SK-N-SH (cell line): Measurements from ENCODE around the gene RASA3. TPM values are rescaled to one million over a fixed set of nuclear protein-coding genes. Genes with fewer than 3 reads are reported as not detected.

Source experiments
- CTCF ChIA-PET: fragments of 300-600, 350-600 bp; formaldehyde crosslinking; extraction: SDS; loops from one replicate; lab custom pipeline; 2021; lab: Yijun Ruan, JAX
- POLR2A ChIA-PET: fragments of 350-600 bp; sonication (Branson Sonifier 250); formaldehyde crosslinking; extraction: SDS; loops from one replicate; lab custom pipeline; 2020; ENCODE audit warnings: antibody characterized with exemption, inconsistent platforms; lab: Yijun Ruan, JAX
- DNase-seq: peaks from one replicate; pipeline ENCODE4 v3.0.0; 2012
- H2AFZ ChIP-seq: fragments of 200-600 bp; sonication (generic); 2 replicates; pipeline ENCODE4 v1.8.1; 2016; ENCODE audit warnings: antibody characterized with exemption, mild to moderate bottlenecking, low read depth
- H3F3A ChIP-seq: fragments of 200-600 bp; sonication (generic); replicated peaks from 2 replicates; pipeline ENCODE3; 2016; ENCODE audit warnings: antibody characterized with exemption, mild to moderate bottlenecking; ENCODE audit not compliant: insufficient read depth
- H3K27ac ChIP-seq, 2 experiments: fragments of 200-500 bp in 1 of 2; fragments of 200-600 bp in 1 of 2; sonication (Bioruptor generic) in 1 of 2; sonication (generic), shearing (Covaris generic) in 1 of 2; 2 replicates each; pipeline versions ENCODE4 v1.5.1 to v1.6.1; 2014 to 2016; ENCODE audit warnings: low read depth in 2 of 2, inconsistent platforms in 1 of 2, low read length in 1 of 2, mild to moderate bottlenecking in 1 of 2, mixed read lengths in 1 of 2
- H3K27me3 ChIP-seq: fragments of 200-600 bp; sonication (generic), shearing (Covaris generic); 2 replicates; pipeline ENCODE4 v1.6.1; 2016; ENCODE audit warnings: mixed run types; ENCODE audit not compliant: insufficient read depth
- H3K36me3 ChIP-seq, 2 experiments: fragments of 200-500 bp in 1 of 2; fragments of 200-600 bp in 1 of 2; sonication (Bioruptor generic) in 1 of 2; sonication (generic) in 1 of 2; replicated peaks in 1 of 2; 2 replicates each; pipeline versions ENCODE3 to v1.5.1; 2014 to 2016; ENCODE audit warnings: low read length in 1 of 2, mild to moderate bottlenecking in 1 of 2; ENCODE audit not compliant: insufficient read depth in 2 of 2, control insufficient read depth in 1 of 2
- H3K4me1 ChIP-seq, 2 experiments: fragments of 200-500 bp in 1 of 2; fragments of 200-600 bp in 1 of 2; sonication (Bioruptor generic) in 1 of 2; sonication (generic), shearing (Covaris generic) in 1 of 2; 2 replicates each; pipeline versions ENCODE4 v1.5.1 to v1.6.1; 2014 to 2016; ENCODE audit warnings: low read depth in 1 of 2, low read length in 1 of 2, mixed run types in 1 of 2; ENCODE audit not compliant: insufficient read depth in 2 of 2, control insufficient read depth in 1 of 2
- H3K4me2 ChIP-seq: fragments of 200-600 bp; sonication (generic), shearing (Covaris generic); 2 replicates; pipeline ENCODE4 v1.6.1; 2017; ENCODE audit warnings: mixed run types
- H3K4me3 ChIP-seq, 2 experiments: fragments of 200-500 bp in 1 of 2; fragments of 200-600 bp in 1 of 2; sonication (Bioruptor generic) in 1 of 2; sonication (generic), shearing (Covaris generic) in 1 of 2; 2 replicates each; pipeline versions ENCODE4 v1.5.1 to v1.8.1; 2014 to 2016; ENCODE audit warnings: low read depth in 2 of 2, inconsistent platforms in 1 of 2, low read length in 1 of 2, mild to moderate bottlenecking in 1 of 2, mixed read lengths in 1 of 2, moderate library complexity in 1 of 2
- H3K79me2 ChIP-seq: fragments of 200-600 bp; sonication (generic); 2 replicates; pipeline ENCODE4 v1.8.1; 2017; ENCODE audit warnings: mild to moderate bottlenecking; ENCODE audit not compliant: insufficient read depth
- H3K9ac ChIP-seq: fragments of 200-600 bp; sonication (generic); 2 replicates; pipeline ENCODE4 v1.6.1; 2017; ENCODE audit warnings: mixed run types
- H3K9me2 ChIP-seq: fragments of 200-600 bp; sonication (generic); 2 replicates; pipeline ENCODE4 v1.6.1; 2017; ENCODE audit warnings: mixed run types
- H3K9me3 ChIP-seq: fragments of 200-600 bp; sonication (generic); 2 replicates; pipeline ENCODE4 v1.6.1; 2017; ENCODE audit warnings: mixed run types, mild to moderate bottlenecking, moderate library complexity
- H4K20me1 ChIP-seq: fragments of 200-600 bp; sonication (generic); 2 replicates; pipeline ENCODE4 v1.6.1; 2017; ENCODE audit warnings: mild to moderate bottlenecking, mixed run types; ENCODE audit not compliant: insufficient read depth
- CHD2 ChIP-seq: fragments of 150-350 bp; IDR thresholded peaks from 2 replicates; pipeline ENCODE4 v1.6.1; 2018; ENCODE audit warnings: low read length; ENCODE audit not compliant: partially characterized antibody
- ELF1 ChIP-seq: IDR thresholded peaks from 2 replicates; pipeline ENCODE4 v1.4.0; 2012
- FOSL2 ChIP-seq: IDR thresholded peaks from 2 replicates; pipeline ENCODE4 v1.4.0; 2012; ENCODE audit warnings: low read depth, mild to moderate bottlenecking, moderate library complexity, borderline replicate concordance
- FOXJ3 ChIP-seq: sonication (generic); formaldehyde crosslinking; IDR thresholded peaks from 2 replicates; pipeline ENCODE4 v1.5.1; 2020; ENCODE audit warnings: mild to moderate bottlenecking, missing genetic modification reagents
- GATA2 ChIP-seq: sonication (generic); formaldehyde crosslinking; IDR thresholded peaks from 2 replicates; pipeline ENCODE4 v1.5.0; 2020; ENCODE audit warnings: mild to moderate bottlenecking, missing genetic modification reagents
- MEF2A ChIP-seq: IDR thresholded peaks from 2 replicates; pipeline ENCODE4 v1.4.0; 2012; ENCODE audit warnings: low read depth, borderline replicate concordance
- NFIC ChIP-seq: IDR thresholded peaks from 2 replicates; pipeline ENCODE4 v1.4.0; 2012; ENCODE audit warnings: borderline replicate concordance
- NRF1 ChIP-seq: IDR thresholded peaks from 2 replicates; pipeline ENCODE4 v1.6.1; 2012; ENCODE audit warnings: low read depth, mild to moderate bottlenecking, low read length
- RXRA ChIP-seq: IDR thresholded peaks from 2 replicates; pipeline ENCODE4 v1.4.0; 2012; ENCODE audit warnings: low read depth, mild to moderate bottlenecking, borderline replicate concordance
- SIN3A ChIP-seq: IDR thresholded peaks from 2 replicates; pipeline ENCODE4 v1.6.1; 2012; ENCODE audit warnings: low read depth, mild to moderate bottlenecking, low read length, moderate library complexity, borderline replicate concordance
- SMC3 ChIP-seq: IDR thresholded peaks from 2 replicates; pipeline ENCODE4 v1.6.1; 2012; ENCODE audit warnings: low read depth, low read length, improper control_type of control experiment
- TEAD4 ChIP-seq: IDR thresholded peaks from 2 replicates; pipeline ENCODE4 v1.4.0; 2012; ENCODE audit warnings: mild to moderate bottlenecking, borderline replicate concordance; ENCODE audit not compliant: insufficient read depth
- YY1 ChIP-seq: IDR thresholded peaks from 2 replicates; pipeline ENCODE4 v1.4.0; 2012; ENCODE audit warnings: low read depth, mild to moderate bottlenecking
- WGBS: methylation state at CpG from one replicate; pipeline ENCODE4 v1.1.6; 2017; ENCODE audit warnings: low lambda C conversion rate; 5-methylcytosine and 5-hydroxymethylcytosine counted together
- polyA plus RNA-seq, 3 experiments: library from polyadenylated mRNA; depleted of rRNA; stranded (reverse); fragments of >200 nt; gene quantifications; 2 replicates each; pipeline ENCODE4 v1.2.3, GENCODE V29; 2012
- TF ChIP-seq, protein P1 (sequence below): fragments of 150-350 bp; IDR thresholded peaks from 2 replicates; pipeline ENCODE4 v1.6.1; 2017; ENCODE audit warnings: antibody characterized with exemption, low read length, low read depth, borderline replicate concordance
- TF ChIP-seq, protein P2 (sequence below): IDR thresholded peaks from 2 replicates; pipeline ENCODE4 v1.6.1; 2012; ENCODE audit warnings: mild to moderate bottlenecking, low read depth, low read length, moderate library complexity
- TF ChIP-seq, protein P3 (sequence below): IDR thresholded peaks from 2 replicates; pipeline ENCODE4; 2012
- TF ChIP-seq, protein P4 (sequence below): IDR thresholded peaks from 2 replicates; pipeline ENCODE4 v1.4.0; 2012; ENCODE audit warnings: low read depth, borderline replicate concordance
- TF ChIP-seq, protein P5 (sequence below): fragments of 150-350 bp; IDR thresholded peaks from 2 replicates; pipeline ENCODE4 v1.6.1; 2016; ENCODE audit warnings: mild to moderate bottlenecking, low read depth, low read length
- TF ChIP-seq, protein P6 (sequence below): IDR thresholded peaks from 2 replicates; pipeline ENCODE4 v1.4.0; 2012; ENCODE audit warnings: low read depth, borderline replicate concordance
- TF ChIP-seq, protein P7 (sequence below): fragments of 200-600 bp; sonication (generic); IDR thresholded peaks from 2 replicates; pipeline ENCODE4 v1.6.1; 2017; ENCODE audit warnings: antibody characterized with exemption, mild to moderate bottlenecking, moderate library complexity

RASA3 gene
- polyA plus RNA-seq, 1 of the 3 experiments (the other 2 are of a cell fraction): 25.1 TPM

DNA sequence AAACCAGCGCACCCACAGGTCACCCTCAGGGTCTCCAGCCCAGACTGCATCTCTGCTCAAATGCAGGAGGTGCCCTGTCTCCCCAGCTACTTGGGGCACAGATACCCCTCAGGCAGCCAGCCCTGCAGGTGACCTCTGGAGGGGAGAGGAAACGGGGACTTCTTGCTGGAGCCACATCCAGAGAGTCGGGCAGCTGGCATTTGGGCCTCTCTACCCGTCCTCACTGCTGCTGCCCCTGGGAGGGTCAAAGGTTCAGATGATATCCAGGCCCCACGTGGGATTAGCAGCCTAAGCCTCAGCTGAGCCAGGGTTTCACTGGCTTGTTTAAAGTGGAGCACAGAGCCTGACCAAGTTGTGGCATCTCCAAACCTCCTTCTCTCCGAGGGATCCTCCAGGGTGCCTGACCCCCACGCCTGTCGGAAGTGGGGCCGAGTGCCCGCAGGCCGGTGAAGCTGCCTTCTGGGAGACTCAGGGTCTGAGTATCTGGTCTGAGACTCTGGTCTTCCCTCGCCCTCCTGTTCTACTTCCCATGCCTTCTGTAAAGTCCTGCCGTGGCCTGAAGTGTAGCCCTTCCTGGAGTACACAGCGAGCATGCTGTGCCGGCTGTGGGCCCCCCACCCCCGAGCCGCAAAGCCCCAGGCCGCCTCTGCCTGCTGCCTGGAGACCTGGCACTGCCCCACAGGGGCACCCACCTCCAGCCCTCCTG, 2.1 kb downstream of the RASA3 start:
- Histone ChIP-seq H3K79me2 (peaks cover 67% of the 10 kb centered on the region), H3K36me3 (no peaks in the 10 kb centered on the region), H3K27ac (peak overlapping the region; percentile 95 to 97), H3K9me2 (no peaks in the 10 kb centered on the region), H3K27me3 (no peaks in the 10 kb centered on the region), H3K4me3 (peak overlapping the region; percentile 84 to 99), H3K4me1 (peaks cover 38% of the 10 kb centered on the region in 2 experiments), H3K9ac (peak overlapping the region; percentile 92), H3F3A (peaks cover 24% of the 10 kb centered on the region), H2AFZ (no peak overlapping the region), H3K4me2 (peak overlapping the region; percentile 97), H4K20me1 (peaks cover 23% of the 10 kb centered on the region), H3K9me3 (no peaks in the 10 kb centered on the region)
- 49% methylated on average over 6 of the region's 18 CpGs for WGBS
- TF ChIP-seq, protein P1, sequence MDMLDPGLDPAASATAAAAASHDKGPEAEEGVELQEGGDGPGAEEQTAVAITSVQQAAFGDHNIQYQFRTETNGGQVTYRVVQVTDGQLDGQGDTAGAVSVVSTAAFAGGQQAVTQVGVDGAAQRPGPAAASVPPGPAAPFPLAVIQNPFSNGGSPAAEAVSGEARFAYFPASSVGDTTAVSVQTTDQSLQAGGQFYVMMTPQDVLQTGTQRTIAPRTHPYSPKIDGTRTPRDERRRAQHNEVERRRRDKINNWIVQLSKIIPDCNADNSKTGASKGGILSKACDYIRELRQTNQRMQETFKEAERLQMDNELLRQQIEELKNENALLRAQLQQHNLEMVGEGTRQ: no peak
- TF ChIP-seq MEF2A: no peak
- TF ChIP-seq, protein P2, sequence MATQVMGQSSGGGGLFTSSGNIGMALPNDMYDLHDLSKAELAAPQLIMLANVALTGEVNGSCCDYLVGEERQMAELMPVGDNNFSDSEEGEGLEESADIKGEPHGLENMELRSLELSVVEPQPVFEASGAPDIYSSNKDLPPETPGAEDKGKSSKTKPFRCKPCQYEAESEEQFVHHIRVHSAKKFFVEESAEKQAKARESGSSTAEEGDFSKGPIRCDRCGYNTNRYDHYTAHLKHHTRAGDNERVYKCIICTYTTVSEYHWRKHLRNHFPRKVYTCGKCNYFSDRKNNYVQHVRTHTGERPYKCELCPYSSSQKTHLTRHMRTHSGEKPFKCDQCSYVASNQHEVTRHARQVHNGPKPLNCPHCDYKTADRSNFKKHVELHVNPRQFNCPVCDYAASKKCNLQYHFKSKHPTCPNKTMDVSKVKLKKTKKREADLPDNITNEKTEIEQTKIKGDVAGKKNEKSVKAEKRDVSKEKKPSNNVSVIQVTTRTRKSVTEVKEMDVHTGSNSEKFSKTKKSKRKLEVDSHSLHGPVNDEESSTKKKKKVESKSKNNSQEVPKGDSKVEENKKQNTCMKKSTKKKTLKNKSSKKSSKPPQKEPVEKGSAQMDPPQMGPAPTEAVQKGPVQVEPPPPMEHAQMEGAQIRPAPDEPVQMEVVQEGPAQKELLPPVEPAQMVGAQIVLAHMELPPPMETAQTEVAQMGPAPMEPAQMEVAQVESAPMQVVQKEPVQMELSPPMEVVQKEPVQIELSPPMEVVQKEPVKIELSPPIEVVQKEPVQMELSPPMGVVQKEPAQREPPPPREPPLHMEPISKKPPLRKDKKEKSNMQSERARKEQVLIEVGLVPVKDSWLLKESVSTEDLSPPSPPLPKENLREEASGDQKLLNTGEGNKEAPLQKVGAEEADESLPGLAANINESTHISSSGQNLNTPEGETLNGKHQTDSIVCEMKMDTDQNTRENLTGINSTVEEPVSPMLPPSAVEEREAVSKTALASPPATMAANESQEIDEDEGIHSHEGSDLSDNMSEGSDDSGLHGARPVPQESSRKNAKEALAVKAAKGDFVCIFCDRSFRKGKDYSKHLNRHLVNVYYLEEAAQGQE: no peak
- TF ChIP-seq NFIC: no peak
- TF ChIP-seq TEAD4: no peak
- TF ChIP-seq RXRA: no peak
- TF ChIP-seq, protein P3, sequence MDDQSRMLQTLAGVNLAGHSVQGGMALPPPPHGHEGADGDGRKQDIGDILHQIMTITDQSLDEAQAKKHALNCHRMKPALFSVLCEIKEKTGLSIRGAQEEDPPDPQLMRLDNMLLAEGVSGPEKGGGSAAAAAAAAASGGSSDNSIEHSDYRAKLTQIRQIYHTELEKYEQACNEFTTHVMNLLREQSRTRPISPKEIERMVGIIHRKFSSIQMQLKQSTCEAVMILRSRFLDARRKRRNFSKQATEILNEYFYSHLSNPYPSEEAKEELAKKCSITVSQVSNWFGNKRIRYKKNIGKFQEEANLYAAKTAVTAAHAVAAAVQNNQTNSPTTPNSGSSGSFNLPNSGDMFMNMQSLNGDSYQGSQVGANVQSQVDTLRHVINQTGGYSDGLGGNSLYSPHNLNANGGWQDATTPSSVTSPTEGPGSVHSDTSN: no peak
- TF ChIP-seq SMC3: no peak
- no peak for TF ChIP-seq NRF1
- TF ChIP-seq, protein P4, sequence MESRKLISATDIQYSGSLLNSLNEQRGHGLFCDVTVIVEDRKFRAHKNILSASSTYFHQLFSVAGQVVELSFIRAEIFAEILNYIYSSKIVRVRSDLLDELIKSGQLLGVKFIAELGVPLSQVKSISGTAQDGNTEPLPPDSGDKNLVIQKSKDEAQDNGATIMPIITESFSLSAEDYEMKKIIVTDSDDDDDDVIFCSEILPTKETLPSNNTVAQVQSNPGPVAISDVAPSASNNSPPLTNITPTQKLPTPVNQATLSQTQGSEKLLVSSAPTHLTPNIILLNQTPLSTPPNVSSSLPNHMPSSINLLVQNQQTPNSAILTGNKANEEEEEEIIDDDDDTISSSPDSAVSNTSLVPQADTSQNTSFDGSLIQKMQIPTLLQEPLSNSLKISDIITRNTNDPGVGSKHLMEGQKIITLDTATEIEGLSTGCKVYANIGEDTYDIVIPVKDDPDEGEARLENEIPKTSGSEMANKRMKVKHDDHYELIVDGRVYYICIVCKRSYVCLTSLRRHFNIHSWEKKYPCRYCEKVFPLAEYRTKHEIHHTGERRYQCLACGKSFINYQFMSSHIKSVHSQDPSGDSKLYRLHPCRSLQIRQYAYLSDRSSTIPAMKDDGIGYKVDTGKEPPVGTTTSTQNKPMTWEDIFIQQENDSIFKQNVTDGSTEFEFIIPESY: no peak
- TF ChIP-seq CHD2: no peak
- TF ChIP-seq FOSL2: no peak
- no peak for TF ChIP-seq ELF1
- TF ChIP-seq GATA2 (CRISPR knock-in tag): no peak
- TF ChIP-seq FOXJ3: no peak
- TF ChIP-seq, protein P5, sequence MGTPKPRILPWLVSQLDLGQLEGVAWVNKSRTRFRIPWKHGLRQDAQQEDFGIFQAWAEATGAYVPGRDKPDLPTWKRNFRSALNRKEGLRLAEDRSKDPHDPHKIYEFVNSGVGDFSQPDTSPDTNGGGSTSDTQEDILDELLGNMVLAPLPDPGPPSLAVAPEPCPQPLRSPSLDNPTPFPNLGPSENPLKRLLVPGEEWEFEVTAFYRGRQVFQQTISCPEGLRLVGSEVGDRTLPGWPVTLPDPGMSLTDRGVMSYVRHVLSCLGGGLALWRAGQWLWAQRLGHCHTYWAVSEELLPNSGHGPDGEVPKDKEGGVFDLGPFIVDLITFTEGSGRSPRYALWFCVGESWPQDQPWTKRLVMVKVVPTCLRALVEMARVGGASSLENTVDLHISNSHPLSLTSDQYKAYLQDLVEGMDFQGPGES: no peak
- TF ChIP-seq SIN3A: no peak
- TF ChIP-seq, protein P6, sequence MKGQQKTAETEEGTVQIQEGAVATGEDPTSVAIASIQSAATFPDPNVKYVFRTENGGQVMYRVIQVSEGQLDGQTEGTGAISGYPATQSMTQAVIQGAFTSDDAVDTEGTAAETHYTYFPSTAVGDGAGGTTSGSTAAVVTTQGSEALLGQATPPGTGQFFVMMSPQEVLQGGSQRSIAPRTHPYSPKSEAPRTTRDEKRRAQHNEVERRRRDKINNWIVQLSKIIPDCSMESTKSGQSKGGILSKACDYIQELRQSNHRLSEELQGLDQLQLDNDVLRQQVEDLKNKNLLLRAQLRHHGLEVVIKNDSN: no peak
- TF ChIP-seq, protein P7, sequence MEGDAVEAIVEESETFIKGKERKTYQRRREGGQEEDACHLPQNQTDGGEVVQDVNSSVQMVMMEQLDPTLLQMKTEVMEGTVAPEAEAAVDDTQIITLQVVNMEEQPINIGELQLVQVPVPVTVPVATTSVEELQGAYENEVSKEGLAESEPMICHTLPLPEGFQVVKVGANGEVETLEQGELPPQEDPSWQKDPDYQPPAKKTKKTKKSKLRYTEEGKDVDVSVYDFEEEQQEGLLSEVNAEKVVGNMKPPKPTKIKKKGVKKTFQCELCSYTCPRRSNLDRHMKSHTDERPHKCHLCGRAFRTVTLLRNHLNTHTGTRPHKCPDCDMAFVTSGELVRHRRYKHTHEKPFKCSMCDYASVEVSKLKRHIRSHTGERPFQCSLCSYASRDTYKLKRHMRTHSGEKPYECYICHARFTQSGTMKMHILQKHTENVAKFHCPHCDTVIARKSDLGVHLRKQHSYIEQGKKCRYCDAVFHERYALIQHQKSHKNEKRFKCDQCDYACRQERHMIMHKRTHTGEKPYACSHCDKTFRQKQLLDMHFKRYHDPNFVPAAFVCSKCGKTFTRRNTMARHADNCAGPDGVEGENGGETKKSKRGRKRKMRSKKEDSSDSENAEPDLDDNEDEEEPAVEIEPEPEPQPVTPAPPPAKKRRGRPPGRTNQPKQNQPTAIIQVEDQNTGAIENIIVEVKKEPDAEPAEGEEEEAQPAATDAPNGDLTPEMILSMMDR: no peak
- TF ChIP-seq YY1: no peak
- ChIA-PET POLR2A (interaction anchor here (1.4 kb wide), 1 partner anchor 12 kb away, joined by 3 read pairs; no protein-coding TSS in a partner anchor), CTCF (interaction anchor here (0.6 to 1.7 kb wide), 3 partner anchors 10 to 20 kb away, joined by 3 to 7 read pairs (median 4); no protein-coding TSS in a partner anchor)
- DNase-seq: no peak
